HG03280 (cell line): ENCODE data around the gene GPD2.
"Not testable (repeated sequence)": the region's sequence is repeated elsewhere in the genome, so short reads cannot be mapped to it uniquely, and the experiment has no call there.

ENCODE experiments used
- ATAC-seq: cut with Tn5 transposase; IDR thresholded peaks from one replicate; pipeline ENCODE4 v1.9.1; 2021; ENCODE audit warnings: mild to moderate bottlenecking, moderate library complexity; ENCODE audit not compliant: unreplicated experiment

The GPD2 gene

DNA sequence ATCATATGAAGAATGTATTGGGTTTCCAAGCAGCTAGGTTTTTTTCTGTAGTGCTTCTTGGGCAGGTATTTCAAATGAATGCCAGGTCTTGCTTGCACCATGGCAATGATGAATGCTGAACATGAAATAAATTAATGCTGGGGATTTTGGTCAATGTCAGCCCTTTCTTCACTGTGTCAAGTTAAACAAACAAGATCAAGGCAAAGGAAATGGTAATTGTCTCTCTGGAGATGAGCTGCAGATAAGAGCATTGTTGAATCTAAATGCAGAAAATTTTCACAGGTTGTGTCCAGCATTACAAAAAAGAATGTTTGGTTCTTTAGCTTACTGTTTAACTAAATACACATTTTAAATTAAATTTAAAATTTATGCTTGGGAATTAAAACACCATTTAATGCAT lies 144.3 kb downstream of the GPD2 start:
- ATAC-seq = no peak

DNA sequence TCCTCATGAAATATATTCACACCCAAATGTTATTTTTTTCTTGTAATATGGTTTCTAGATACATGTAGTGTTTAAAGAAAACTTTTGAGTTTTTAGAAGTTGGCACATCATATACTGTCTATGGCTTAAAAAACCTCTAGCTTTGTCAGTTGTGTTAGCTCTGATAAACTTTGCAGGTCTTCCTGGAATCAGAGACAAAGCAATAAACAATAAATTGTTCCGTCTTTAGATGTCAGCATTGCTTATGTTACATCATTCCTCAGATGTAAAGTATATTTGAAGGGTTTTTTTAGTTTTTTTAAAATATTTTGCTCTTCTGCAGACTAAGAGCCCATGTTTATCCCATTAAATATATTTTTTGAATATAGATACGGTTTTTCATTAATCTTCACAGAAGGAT lies 145.1 kb downstream of the GPD2 start:
- ATAC-seq = no peak

DNA sequence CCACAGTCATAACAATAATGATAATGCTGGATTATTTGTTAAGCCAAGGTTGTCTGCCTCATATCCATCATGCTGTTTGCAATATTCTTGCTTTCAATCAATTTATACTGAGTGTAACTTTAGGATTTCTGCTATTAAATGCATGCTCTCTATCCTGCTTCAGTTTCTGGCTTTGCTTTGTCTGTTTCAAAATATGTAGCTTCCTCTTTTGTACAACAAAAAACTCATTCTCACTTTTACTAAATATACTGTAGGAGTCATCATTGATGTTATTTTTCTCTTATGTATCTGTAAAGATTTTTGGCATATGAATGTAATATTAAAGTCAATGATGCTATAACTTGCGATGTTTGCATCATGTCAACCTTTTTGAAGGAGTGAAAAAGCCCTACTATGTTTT lies 149.3 kb downstream of the GPD2 start:
- ATAC-seq = no peak

DNA sequence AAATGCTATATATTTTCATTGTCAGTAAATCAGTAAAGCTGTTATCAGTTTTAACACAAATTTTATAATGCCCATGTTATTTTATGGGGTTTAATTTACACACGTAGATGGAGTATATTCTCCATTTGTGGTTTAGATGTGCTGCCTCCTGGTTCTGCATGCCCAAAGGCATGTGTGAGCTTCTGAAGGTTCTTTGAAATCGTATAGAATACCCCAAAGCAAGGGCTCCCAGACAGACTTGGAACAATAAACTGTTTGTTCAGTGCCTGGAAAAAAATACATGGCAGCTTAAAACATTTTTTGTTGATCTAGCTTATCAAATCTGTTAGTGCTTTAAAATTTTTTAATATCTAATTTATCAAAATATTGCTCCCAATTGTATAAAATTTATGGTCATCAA lies 150.4 kb downstream of the GPD2 start:
- no peak for ATAC-seq

DNA sequence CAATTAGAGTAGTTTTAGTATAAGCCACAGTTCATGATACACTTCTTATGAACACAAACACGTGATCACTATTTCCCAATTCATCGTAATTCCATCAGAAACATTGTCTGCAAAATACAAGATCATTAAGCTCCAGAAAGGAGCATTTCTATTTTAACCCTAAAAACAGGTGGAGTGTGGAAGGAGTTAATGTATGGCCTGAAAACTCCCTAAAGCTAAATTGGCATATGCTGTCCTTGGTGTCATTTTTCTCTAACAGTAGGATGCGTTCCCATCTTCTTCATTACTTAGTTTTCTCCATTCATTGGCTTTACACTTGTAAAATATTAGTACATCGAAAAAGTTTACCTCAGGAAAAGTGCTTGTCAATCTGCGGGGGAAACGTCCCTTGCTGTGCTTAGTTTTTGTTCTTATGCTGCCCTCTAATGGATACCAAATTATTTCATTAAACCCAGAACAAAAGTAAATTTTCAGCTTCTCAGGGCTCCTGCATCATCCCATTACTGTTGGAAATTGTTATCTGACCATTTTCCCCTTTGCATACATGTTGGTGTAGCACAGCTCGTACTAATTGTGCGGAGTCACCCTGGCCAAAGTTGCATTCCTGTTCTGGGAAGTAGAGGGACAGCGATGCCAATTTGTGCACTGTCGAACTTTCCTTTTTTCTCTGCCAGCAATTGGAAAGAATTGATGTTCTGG lies 153.4 kb downstream of the GPD2 start:
- ATAC-seq = no peak

- no peak for ATAC-seq
These were observed 154.0 kb downstream of the GPD2 start for GRCh38 chr2:156590085-156590739.

DNA sequence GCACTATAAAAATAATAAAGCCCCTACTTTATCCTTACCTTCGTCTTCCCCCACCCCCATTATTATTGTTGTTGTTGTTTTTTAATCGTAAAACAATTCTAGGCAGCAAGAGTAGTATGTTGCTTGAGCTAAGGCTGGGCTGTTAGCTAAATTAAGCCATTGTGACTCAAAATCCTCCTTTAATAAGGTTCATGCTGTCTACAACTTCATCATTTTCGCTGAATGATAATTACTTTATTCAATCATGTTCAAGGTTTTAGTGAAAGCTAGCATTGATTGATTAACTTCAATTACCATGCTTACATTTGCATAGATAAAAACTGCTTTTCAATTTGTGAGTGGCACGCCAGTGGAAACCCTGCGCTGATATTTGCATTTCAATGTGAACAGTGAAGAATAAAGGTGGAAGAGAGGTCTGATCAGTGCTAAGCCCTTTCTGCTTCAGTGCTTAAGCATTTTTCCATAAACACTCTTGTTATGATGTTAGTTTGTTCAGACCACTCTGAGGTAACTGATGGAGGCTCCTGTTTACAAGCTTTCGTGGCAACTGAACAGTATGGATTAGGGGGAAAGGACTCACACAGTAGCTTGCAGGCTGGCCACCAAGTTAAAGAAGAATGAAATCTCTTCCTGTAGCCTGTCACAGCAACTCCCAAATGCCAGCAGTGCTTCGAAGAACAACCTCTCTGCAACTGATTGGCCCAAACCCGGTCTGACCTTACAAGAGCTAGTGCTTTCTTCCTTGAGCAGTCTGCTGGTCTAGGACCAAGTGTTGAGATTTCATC lies 156.8 kb downstream of the GPD2 start:
- ATAC-seq = no peak

GRCh38 chr2:156593594-156593921 lies 157.4 kb downstream of the GPD2 start:
- ATAC-seq = no peak

- ATAC-seq = no peak
These were observed 162.4 kb downstream of the GPD2 start for GRCh38 chr2:156598563-156598962.

DNA sequence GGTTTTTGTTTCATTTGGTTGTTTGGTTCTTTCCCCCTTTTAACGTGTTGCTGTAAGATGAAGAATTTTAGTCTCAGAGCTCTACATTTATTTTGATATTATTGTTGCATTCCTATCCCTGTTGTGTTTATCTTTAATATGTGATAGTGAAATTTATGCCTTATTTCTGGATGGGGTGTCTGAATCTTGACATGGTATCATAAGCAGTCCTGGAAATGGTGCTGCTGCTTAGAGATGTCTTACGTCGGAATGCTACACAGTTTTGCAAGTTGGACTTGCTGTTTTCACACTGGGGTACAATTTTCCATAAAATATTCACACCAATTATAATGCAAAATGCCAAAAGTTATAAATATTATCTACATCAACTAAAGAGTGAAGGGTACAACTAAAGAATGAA lies 164.0 kb downstream of the GPD2 start:
- ATAC-seq = no peak

DNA sequence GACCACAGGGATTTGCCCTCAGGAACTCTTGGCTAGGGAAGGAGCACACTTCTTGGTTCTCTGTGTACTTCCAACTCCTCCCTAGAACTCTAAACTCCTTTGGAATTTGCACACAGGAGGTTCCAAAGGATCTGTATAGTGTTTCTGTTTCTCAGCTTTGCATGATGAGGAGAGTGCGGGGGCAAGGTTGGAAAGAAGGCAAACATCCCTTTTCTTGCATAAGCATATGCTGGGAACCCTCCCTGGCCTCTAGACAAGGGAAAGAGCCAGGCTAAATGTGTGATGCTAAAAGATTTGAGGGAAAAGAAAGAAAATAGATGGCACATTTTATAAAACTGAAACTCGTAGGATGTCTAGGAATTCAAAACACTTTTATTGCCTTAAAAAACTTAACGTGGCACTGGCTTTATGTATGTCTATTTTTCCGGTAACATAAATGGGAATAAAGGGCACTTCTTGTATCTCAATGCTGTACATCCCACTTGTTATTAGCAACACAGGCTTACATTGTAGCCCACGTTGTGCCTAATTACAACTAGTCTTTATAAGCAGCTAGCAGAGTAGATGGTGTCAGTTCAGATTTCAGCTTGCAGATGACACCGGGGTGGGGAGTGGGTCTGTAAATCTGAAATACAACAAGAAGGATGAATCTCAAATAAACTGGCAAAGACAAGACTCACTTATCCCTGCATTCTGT lies 165.8 kb downstream of the GPD2 start:
- ATAC-seq = no peak

DNA sequence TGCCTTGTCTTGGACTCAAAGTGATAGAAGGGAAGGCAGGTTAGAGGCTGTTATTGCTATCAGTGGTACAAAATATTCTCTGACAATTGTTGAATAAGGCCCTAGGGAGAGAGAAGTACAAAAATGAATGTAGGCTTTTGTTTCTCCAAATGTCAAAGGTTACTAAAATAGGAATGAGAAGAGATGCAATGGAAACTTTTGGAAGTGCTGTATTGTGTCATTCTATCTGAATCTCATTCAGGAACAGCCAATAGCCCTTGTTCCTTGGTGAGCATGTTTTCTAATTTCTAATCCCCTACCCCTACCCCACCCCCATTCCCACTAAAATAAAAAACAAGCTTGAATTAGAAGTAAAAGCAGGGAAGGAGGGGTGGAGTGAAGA lies 166.4 kb downstream of the GPD2 start:
- no peak for ATAC-seq

- ATAC-seq = no peak
These were observed 179.7 kb downstream of the GPD2 start for GRCh38 chr2:156615836-156616322.

- not testable (repeated sequence) for ATAC-seq
These were observed 181.9 kb downstream of the GPD2 start for GRCh38 chr2:156618071-156618470.

DNA sequence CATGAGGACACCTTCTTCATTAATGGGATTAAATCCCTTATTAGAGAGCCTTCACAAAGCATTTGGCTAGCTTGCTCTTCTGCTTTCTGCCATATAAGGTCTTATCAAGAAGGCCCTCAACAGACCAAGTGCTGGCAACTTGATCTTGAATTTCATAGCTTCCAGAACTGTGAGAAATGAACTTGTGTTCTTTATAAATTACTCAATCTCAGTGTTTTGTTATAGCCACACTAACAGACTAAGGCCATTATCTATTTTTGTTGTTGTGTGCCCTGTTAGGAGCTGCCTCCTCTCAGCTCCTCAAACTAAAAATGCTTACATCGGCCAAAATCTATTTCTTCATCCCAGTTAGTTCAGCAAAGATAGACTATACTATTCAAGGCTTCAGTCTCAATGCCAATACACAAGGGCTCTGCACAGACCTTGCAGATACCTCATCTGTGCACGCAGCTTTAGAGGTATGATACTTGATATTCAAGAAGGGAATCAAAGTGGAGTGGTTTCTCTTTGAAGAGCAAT lies 182.9 kb downstream of the GPD2 start:
- ATAC-seq = no peak

- no peak for ATAC-seq
These were observed 186.3 kb downstream of the GPD2 start for GRCh38 chr2:156622491-156622890.

GRCh38 chr2:156625360-156626170 lies 189.4 kb downstream of the GPD2 start:
- ATAC-seq = no peak

- ATAC-seq = no peak
These were observed 190.8 kb downstream of the GPD2 start for GRCh38 chr2:156626931-156627330.

- no peak for ATAC-seq
These were observed 194.6 kb downstream of the GPD2 start for GRCh38 chr2:156630579-156631337.

- no peak for ATAC-seq
These were observed 199.5 kb downstream of the GPD2 start for GRCh38 chr2:156635646-156636045.
